ENCODE data around the gene ASRGL1. TPM values are rescaled to one million over a fixed set of nuclear protein-coding genes. Genes with fewer than 3 reads are reported as not detected.

ASRGL1 gene
- total RNA-seq, 4 donors from 2014 or later = 5.8 to 35.9 (median 16.5) TPM

GRCh38 chr11:62409831-62410230 lies 72.6 kb downstream of the ASRGL1 start:
- Histone ChIP-seq H3K27ac (no peak overlapping the region), H3K27me3 (no peaks in the 10 kb centered on the region), H3K36me3 (no peaks in the 10 kb centered on the region), H3K4me3 (replicated peaks in 1 of 3) (no peak overlapping the region), H3K4me1 (no peaks in the 10 kb centered on the region), H3K9me3 (no peaks in the 10 kb centered on the region)
- intact Hi-C loops (cut with DNase I) = no loop called here
- 90 to 95% methylated on average over 8 of the region's 8 CpGs for WGBS, 2 donors
- DNase-seq = no peak
- no peak for TF ChIP-seq CTCF (IDR thresholded peaks at IDR 0.05)
- no peak for TF ChIP-seq POLR2A (IDR thresholded peaks at IDR 0.05)

- intact Hi-C loops (cut with DNase I) = no loop called here
- Histone ChIP-seq H3K27ac (no peak overlapping the region), H3K36me3 (no peaks in the 10 kb centered on the region), H3K9me3 (no peaks in the 10 kb centered on the region), H3K27me3 (no peaks in the 10 kb centered on the region), H3K4me1 (no peaks in the 10 kb centered on the region), H3K4me3 (replicated peaks in 1 of 3) (no peak overlapping the region)
- no peak for DNase-seq
- TF ChIP-seq CTCF (IDR thresholded peaks at IDR 0.05) (no peak), POLR2A (IDR thresholded peaks at IDR 0.05) (no peak)
- WGBS, 2 donors = 80 to 86% methylated on average over 8 of the region's 8 CpGs
Observed at GRCh38 chr11:62410972-62411371, 73.7 kb downstream of the ASRGL1 start.

GRCh38 chr11:62411524-62411923 lies 74.3 kb downstream of the ASRGL1 start:
- no peak for DNase-seq
- TF ChIP-seq POLR2A (IDR thresholded peaks at IDR 0.05) (no peak), CTCF (IDR thresholded peaks at IDR 0.05) (no peak)
- Histone ChIP-seq H3K27ac (no peak overlapping the region), H3K27me3 (no peaks in the 10 kb centered on the region), H3K4me1 (no peaks in the 10 kb centered on the region), H3K36me3 (no peaks in the 10 kb centered on the region), H3K9me3 (no peaks in the 10 kb centered on the region), H3K4me3 (replicated peaks in 1 of 3) (no peak overlapping the region)
- 81% methylated on average over 5 of the region's 5 CpGs for WGBS, 2 donors
- intact Hi-C loops (cut with DNase I) = no loop called here

GRCh38 chr11:62413060-62413696 lies 75.9 kb downstream of the ASRGL1 start:
- no peaks in the 10 kb centered on the region for H3K27me3 ChIP-seq
- intact Hi-C loops (cut with DNase I) = no loop called here
- no peak overlapping the region for H3K27ac ChIP-seq
- H3K4me1 ChIP-seq = no peaks in the 10 kb centered on the region
- no peaks in the 10 kb centered on the region for H3K9me3 ChIP-seq
- H3K36me3 ChIP-seq = no peaks in the 10 kb centered on the region
- DNase-seq = no peak
- 46 to 69% methylated on average over 3 to 5 of the region's 8 CpGs for WGBS, 2 donors
- TF ChIP-seq CTCF (IDR thresholded peaks at IDR 0.05) (no peak), POLR2A (IDR thresholded peaks at IDR 0.05) (no peak)
- H3K4me3 ChIP-seq (replicated peaks in 1 of 3) = no peak overlapping the region

GRCh38 chr11:62416596-62416995 lies 79.3 kb downstream of the ASRGL1 start:
- intact Hi-C loops (cut with DNase I) = no loop called here
- Histone ChIP-seq H3K36me3 (no peaks in the 10 kb centered on the region), H3K4me3 (replicated peaks in 1 of 3) (no peak overlapping the region), H3K4me1 (peaks cover 0 to 6% of the 10 kb centered on the region in 2 donors), H3K27me3 (no peaks in the 10 kb centered on the region), H3K27ac (no peak overlapping the region), H3K9me3 (no peaks in the 10 kb centered on the region)
- DNase-seq = peak; percentile 38 to 58
- WGBS, 2 donors = 55 to 63% methylated on average over 12 of the region's 12 CpGs
- TF ChIP-seq POLR2A (IDR thresholded peaks at IDR 0.05) (no peak), CTCF (IDR thresholded peaks at IDR 0.05) (no peak)
